MM.1S (cell line): ENCODE results near the gene DCUN1D3.

ENCODE experiments used
- DNase-seq: peaks from one replicate; pipeline ENCODE4 v3.0.0-alpha.2; 2015
- H2AFZ ChIP-seq: fragments of 300-600 bp; sonication (generic); 2 replicates; pipeline ENCODE4 v1.6.0; 2016; ENCODE audit warnings: antibody characterized with exemption, low read length
- H3F3A ChIP-seq: fragments of 300-600 bp; sonication (generic); 2 replicates; pipeline ENCODE4 v1.6.1; 2016; ENCODE audit warnings: mild to moderate bottlenecking, antibody characterized with exemption, low read length, moderate library complexity, mixed read lengths; ENCODE audit not compliant: insufficient read depth
- H3K27ac ChIP-seq: fragments of 300-600 bp; sonication (generic); 2 replicates; pipeline ENCODE4 v1.5.1; 2016; ENCODE audit warnings: mild to moderate bottlenecking, low read length
- H3K27me3 ChIP-seq: fragments of 300-600 bp; sonication (generic); replicated peaks from 2 replicates; pipeline ENCODE4 v1.6.0; 2016; ENCODE audit warnings: low read length; ENCODE audit not compliant: insufficient read depth
- H3K36me3 ChIP-seq: fragments of 300-600 bp; sonication (generic); replicated peaks from 2 replicates; pipeline ENCODE4 v1.6.1; 2016; ENCODE audit warnings: mild to moderate bottlenecking, low read length, mixed read lengths; ENCODE audit not compliant: insufficient read depth
- H3K4me1 ChIP-seq: fragments of 300-600 bp; sonication (generic); 2 replicates; pipeline ENCODE4 v1.6.1; 2016; ENCODE audit warnings: low read length, mixed read lengths
- H3K4me2 ChIP-seq: fragments of 300-600 bp; sonication (generic); 2 replicates; pipeline ENCODE4 v1.6.0; 2016; ENCODE audit warnings: low read depth, low read length
- H3K4me3 ChIP-seq: fragments of 300-600 bp; sonication (generic); 2 replicates; pipeline ENCODE4 v1.5.1; 2016; ENCODE audit warnings: low read length, mixed read lengths
- H3K79me2 ChIP-seq: fragments of 300-600 bp; sonication (generic); 2 replicates; pipeline ENCODE4 v1.6.1; 2016; ENCODE audit warnings: mixed run types, low read length, mixed read lengths
- H3K9ac ChIP-seq: fragments of 300-600 bp; sonication (generic); 2 replicates; pipeline ENCODE4 v1.6.1; 2016; ENCODE audit warnings: low read length, mixed read lengths
- H3K9me2 ChIP-seq: fragments of 300-600 bp; sonication (generic); replicated peaks from 2 replicates; pipeline ENCODE4 v1.6.1; 2016; ENCODE audit warnings: mild to moderate bottlenecking, low read length, mixed read lengths; ENCODE audit not compliant: insufficient read depth
- H3K9me3 ChIP-seq: fragments of 300-600 bp; sonication (generic); replicated peaks from 2 replicates; pipeline ENCODE4 v1.6.1; 2016; ENCODE audit warnings: mild to moderate bottlenecking, low read length, mixed read lengths; ENCODE audit not compliant: insufficient read depth
- H4K20me1 ChIP-seq: fragments of 300-600 bp; sonication (generic); 2 replicates; pipeline ENCODE4 v1.6.1; 2016; ENCODE audit warnings: mild to moderate bottlenecking, low read length, moderate library complexity, mixed read lengths; ENCODE audit not compliant: insufficient read depth
- EZH2 ChIP-seq: fragments of 300-600 bp; sonication (generic); optimal IDR thresholded peaks from 2 replicates; pipeline ENCODE3; 2017; ENCODE audit warnings: low read depth, mild to moderate bottlenecking, antibody characterized with exemption, low read length, mixed read lengths
- EZH2phosphoT487 ChIP-seq: fragments of 300-600 bp; sonication (generic); IDR thresholded peaks from 2 replicates; pipeline ENCODE4 v1.6.1; 2018; ENCODE audit warnings: antibody characterized with exemption, low read length
- TF ChIP-seq, protein P1 (sequence below): fragments of 300-600 bp; sonication (generic); IDR thresholded peaks from 2 replicates; pipeline ENCODE4 v1.5.1; 2016; ENCODE audit warnings: antibody characterized with exemption, low read length, mixed read lengths

DCUN1D3 gene

GRCh38 chr16:20853981-20854620, 46.1 kb downstream of the DCUN1D3 start:
- H3F3A ChIP-seq = no peaks in the 10 kb centered on the region
- H3K4me2 ChIP-seq = no peak overlapping the region
- no peak overlapping the region for H3K4me3 ChIP-seq
- no peak overlapping the region for H3K9ac ChIP-seq
- no peaks in the 10 kb centered on the region for H3K27me3 ChIP-seq
- no peaks in the 10 kb centered on the region for H3K9me2 ChIP-seq
- H3K36me3 ChIP-seq = no peaks in the 10 kb centered on the region
- H3K9me3 ChIP-seq = no peaks in the 10 kb centered on the region
- H3K79me2 ChIP-seq = no peaks in the 10 kb centered on the region
- H2AFZ ChIP-seq = no peak overlapping the region
- TF ChIP-seq, protein P1, sequence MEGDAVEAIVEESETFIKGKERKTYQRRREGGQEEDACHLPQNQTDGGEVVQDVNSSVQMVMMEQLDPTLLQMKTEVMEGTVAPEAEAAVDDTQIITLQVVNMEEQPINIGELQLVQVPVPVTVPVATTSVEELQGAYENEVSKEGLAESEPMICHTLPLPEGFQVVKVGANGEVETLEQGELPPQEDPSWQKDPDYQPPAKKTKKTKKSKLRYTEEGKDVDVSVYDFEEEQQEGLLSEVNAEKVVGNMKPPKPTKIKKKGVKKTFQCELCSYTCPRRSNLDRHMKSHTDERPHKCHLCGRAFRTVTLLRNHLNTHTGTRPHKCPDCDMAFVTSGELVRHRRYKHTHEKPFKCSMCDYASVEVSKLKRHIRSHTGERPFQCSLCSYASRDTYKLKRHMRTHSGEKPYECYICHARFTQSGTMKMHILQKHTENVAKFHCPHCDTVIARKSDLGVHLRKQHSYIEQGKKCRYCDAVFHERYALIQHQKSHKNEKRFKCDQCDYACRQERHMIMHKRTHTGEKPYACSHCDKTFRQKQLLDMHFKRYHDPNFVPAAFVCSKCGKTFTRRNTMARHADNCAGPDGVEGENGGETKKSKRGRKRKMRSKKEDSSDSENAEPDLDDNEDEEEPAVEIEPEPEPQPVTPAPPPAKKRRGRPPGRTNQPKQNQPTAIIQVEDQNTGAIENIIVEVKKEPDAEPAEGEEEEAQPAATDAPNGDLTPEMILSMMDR = no peak
- TF ChIP-seq EZH2phosphoT487 = no peak
- no peak for TF ChIP-seq EZH2
- no peak overlapping the region for H3K27ac ChIP-seq
- H3K4me1 ChIP-seq = no peaks in the 10 kb centered on the region
- no peaks in the 10 kb centered on the region for H4K20me1 ChIP-seq
- DNase-seq = no peak

DNA sequence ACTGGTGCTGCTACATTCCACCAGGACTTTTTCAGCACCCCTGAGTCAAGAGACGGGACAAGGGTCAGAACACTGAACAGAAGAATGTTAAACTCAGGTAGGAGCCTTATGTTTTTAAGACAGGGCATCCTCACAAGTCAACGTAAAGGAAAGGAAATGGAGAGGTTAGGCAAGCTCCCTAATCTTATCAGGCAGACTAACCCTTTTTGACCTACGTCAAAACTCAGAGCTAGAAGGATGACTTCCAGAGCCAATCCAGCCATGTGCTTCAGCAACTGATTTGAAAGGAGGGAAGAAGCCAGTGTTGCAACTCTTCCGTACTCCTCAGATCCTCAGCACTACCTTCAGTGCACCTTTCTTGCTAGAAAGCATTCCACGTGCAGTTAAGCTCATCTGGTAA, 47.0 kb downstream of the DCUN1D3 start:
- Histone ChIP-seq H3K27me3 (no peaks in the 10 kb centered on the region), H3K4me1 (no peaks in the 10 kb centered on the region), H3K9me3 (no peaks in the 10 kb centered on the region), H3K9me2 (no peaks in the 10 kb centered on the region), H3K4me2 (no peak overlapping the region), H2AFZ (no peak overlapping the region), H4K20me1 (no peaks in the 10 kb centered on the region), H3K27ac (no peak overlapping the region), H3F3A (no peaks in the 10 kb centered on the region), H3K9ac (no peak overlapping the region), H3K79me2 (no peaks in the 10 kb centered on the region), H3K36me3 (no peaks in the 10 kb centered on the region), H3K4me3 (no peak overlapping the region)
- no peak for DNase-seq
- TF ChIP-seq EZH2phosphoT487 = no peak
- TF ChIP-seq, protein P1 = no peak
- no peak for TF ChIP-seq EZH2

DNA sequence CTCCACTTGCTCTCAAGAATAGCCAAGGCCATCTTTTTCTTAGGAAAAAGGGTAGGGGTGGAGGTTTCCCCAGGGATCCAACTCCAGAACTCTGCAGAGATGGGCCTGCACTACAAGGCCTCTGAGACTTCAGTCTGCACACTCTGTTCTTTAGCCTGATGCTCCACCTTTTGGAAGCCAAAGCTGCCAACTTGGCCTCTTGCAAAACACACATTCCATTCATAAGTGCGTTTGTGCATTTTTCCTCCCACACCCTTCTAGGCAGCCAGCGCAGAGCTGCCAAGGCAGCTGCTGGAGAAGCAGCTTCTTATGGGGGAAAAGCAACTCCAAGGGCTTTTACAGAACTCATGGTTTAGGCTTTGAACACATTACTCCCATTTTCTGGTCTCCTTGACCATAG, 48.6 kb downstream of the DCUN1D3 start:
- Histone ChIP-seq H3K9me2 (no peaks in the 10 kb centered on the region), H2AFZ (no peak overlapping the region), H3K4me3 (no peak overlapping the region), H3K79me2 (no peaks in the 10 kb centered on the region), H3K4me1 (no peaks in the 10 kb centered on the region), H4K20me1 (no peaks in the 10 kb centered on the region), H3K9me3 (no peaks in the 10 kb centered on the region), H3K4me2 (no peak overlapping the region), H3K27ac (no peak overlapping the region), H3K36me3 (no peaks in the 10 kb centered on the region), H3K9ac (no peak overlapping the region), H3K27me3 (no peaks in the 10 kb centered on the region), H3F3A (no peaks in the 10 kb centered on the region)
- no peak for TF ChIP-seq EZH2
- no peak for TF ChIP-seq EZH2phosphoT487
- TF ChIP-seq, protein P1 = no peak
- DNase-seq = no peak
